ENCODE results near the gene APPL2.

GRCh38 chr12:105223884-105224283 is 12.1 kb downstream of the APPL2 start:
- TF ChIP-seq CSRNP3 (CRISPR knock-in tag; IDR thresholded peaks at IDR 0.05) (no peak), ZNF565 (CRISPR knock-in tag; conservative IDR thresholded peaks at IDR 0.05; ENCODE audit: low read depth) (no peak), GLIS3 (CRISPR knock-in tag; IDR thresholded peaks at IDR 0.05) (no peak), ZNF70 (CRISPR knock-in tag; IDR thresholded peaks at IDR 0.05) (no peak), PATZ1 (CRISPR knock-in tag; IDR thresholded peaks at IDR 0.05; ENCODE audit: borderline replicate concordance) (no peak), TOX (CRISPR knock-in tag; IDR thresholded peaks at IDR 0.05; ENCODE audit: borderline replicate concordance) (no peak), ZFP30 (CRISPR knock-in tag; IDR thresholded peaks at IDR 0.05) (no peak)
